Osteocyte (in vitro differentiated cells): ENCODE measurements around the gene IPO4. TPM values are rescaled to one million over a fixed set of nuclear protein-coding genes. Genes with fewer than 3 reads are reported as not detected.

Source experiments
- DNase-seq: peaks from one replicate; pipeline ENCODE4 v3.0.0; 2021; ENCODE audit warnings: mixed read lengths; ENCODE audit not compliant: unreplicated experiment; ENCODE audit errors: extremely low spot score
- H3K27ac Mint-ChIP-seq: one replicate; pipeline ENCODE4 v1.8.0; 2021; ENCODE audit warnings: mild to moderate bottlenecking, mixed read lengths; ENCODE audit not compliant: unreplicated experiment
- H3K27me3 Mint-ChIP-seq: one replicate; pipeline ENCODE4 v1.8.0; 2021; ENCODE audit warnings: mixed read lengths; ENCODE audit not compliant: unreplicated experiment
- H3K36me3 Mint-ChIP-seq: one replicate; pipeline ENCODE4 v1.8.0; 2021; ENCODE audit warnings: mixed read lengths; ENCODE audit not compliant: unreplicated experiment
- H3K4me1 Mint-ChIP-seq: one replicate; pipeline ENCODE4 v1.8.0; 2021; ENCODE audit warnings: mixed read lengths; ENCODE audit not compliant: unreplicated experiment
- H3K4me3 Mint-ChIP-seq: one replicate; pipeline ENCODE4 v1.8.0; 2021; ENCODE audit warnings: mild to moderate bottlenecking, moderate library complexity, mixed read lengths; ENCODE audit not compliant: unreplicated experiment
- H3K9me3 Mint-ChIP-seq: one replicate; pipeline ENCODE4 v1.8.0; 2021; ENCODE audit warnings: mixed read lengths; ENCODE audit not compliant: unreplicated experiment
- microRNA-seq: library from miRNA; unstranded; fragments of <30 nt; microRNA quantifications from one replicate; pipeline ENCODE4 v1.1.0, GENCODE V29; 2020; ENCODE audit not compliant: unreplicated experiment
- total RNA-seq: library from RNA; stranded (reverse); gene quantifications from 2 replicates; pipeline ENCODE4 v1.2.1, GENCODE V29; 2021
- TF ChIP-seq, protein P1 (sequence below): fragments of 200-600 bp; sonication (generic); IDR thresholded peaks from 2 replicates; pipeline ENCODE4 v1.5.0; 2021; ENCODE audit warnings: antibody characterized with exemption, mild to moderate bottlenecking, moderate library complexity

IPO4 gene
- total RNA-seq, 1 donor from 2014 or later, result 36.5 TPM

DNA sequence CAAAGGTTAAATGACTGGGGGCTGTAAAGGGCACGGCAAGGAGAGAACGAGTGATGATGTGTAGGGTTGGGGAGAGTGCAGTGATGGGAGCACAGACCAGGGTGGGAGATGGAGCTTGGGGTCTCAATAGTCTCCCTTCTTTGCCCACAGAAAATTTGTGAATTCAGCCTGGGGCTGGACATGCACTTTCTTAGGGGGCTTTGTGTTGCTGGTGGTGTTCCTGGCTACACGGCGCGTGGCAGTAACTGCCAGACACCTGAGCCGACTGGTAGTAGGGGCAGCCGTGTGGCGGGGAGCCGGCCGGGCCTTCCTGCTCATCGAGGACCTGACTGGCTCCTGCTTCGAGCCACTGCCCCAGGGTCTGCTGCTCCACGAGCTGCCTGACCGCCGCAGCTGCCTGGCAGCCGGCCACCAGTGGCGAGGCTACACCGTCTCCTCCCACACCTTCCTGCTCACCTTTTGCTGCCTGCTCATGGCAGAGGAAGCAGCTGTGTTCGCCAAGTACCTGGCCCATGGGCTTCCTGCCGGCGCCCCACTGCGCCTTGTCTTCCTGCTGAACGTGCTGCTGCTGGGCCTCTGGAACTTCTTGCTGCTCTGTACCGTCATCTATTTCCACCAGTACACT, 56.4 kb downstream of the IPO4 start:
- no peaks in the 10 kb centered on the region for H3K27me3 Mint-ChIP-seq
- H3K4me3 Mint-ChIP-seq, result no peak overlapping the region
- peaks cover 1% of the 10 kb centered on the region for H3K36me3 Mint-ChIP-seq
- TF ChIP-seq, protein P1, sequence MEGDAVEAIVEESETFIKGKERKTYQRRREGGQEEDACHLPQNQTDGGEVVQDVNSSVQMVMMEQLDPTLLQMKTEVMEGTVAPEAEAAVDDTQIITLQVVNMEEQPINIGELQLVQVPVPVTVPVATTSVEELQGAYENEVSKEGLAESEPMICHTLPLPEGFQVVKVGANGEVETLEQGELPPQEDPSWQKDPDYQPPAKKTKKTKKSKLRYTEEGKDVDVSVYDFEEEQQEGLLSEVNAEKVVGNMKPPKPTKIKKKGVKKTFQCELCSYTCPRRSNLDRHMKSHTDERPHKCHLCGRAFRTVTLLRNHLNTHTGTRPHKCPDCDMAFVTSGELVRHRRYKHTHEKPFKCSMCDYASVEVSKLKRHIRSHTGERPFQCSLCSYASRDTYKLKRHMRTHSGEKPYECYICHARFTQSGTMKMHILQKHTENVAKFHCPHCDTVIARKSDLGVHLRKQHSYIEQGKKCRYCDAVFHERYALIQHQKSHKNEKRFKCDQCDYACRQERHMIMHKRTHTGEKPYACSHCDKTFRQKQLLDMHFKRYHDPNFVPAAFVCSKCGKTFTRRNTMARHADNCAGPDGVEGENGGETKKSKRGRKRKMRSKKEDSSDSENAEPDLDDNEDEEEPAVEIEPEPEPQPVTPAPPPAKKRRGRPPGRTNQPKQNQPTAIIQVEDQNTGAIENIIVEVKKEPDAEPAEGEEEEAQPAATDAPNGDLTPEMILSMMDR, result no peak
- no peak overlapping the region for H3K27ac Mint-ChIP-seq
- no peak for DNase-seq
- H3K4me1 Mint-ChIP-seq, result peaks cover 11% of the 10 kb centered on the region
- H3K9me3 Mint-ChIP-seq, result no peaks in the 10 kb centered on the region

DNA sequence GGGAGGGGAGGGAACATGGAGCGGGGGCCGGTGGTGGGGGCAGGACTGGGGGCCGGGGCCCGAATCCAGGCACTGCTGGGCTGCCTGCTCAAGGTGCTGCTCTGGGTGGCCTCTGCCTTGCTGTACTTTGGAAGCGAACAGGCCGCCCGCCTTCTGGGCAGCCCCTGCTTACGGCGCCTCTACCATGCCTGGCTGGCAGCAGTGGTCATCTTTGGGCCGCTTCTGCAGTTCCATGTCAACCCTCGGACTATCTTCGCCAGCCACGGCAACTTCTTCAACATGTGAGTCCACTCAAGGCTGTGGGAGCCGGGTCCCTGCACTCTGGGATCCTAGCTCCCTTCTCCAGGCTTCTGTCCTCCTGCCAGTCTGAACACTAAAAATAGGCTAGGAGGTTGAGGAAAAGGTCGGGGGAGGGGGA, 57.1 kb downstream of the IPO4 start:
- H3K27me3 Mint-ChIP-seq, result no peaks in the 10 kb centered on the region
- H3K4me1 Mint-ChIP-seq, result peaks cover 5% of the 10 kb centered on the region
- no peaks in the 10 kb centered on the region for H3K36me3 Mint-ChIP-seq
- H3K27ac Mint-ChIP-seq, result no peak overlapping the region
- TF ChIP-seq, protein P1, result no peak
- H3K9me3 Mint-ChIP-seq, result no peaks in the 10 kb centered on the region
- H3K4me3 Mint-ChIP-seq, result no peak overlapping the region
- DNase-seq, result no peak

GRCh38 chr14:24130717-24131548, 57.7 kb downstream of the IPO4 start:
- H3K9me3 Mint-ChIP-seq, result no peaks in the 10 kb centered on the region
- peaks cover 3% of the 10 kb centered on the region for H3K4me1 Mint-ChIP-seq
- no peaks in the 10 kb centered on the region for H3K27me3 Mint-ChIP-seq
- TF ChIP-seq, protein P1, result no peak
- H3K36me3 Mint-ChIP-seq, result no peaks in the 10 kb centered on the region
- H3K4me3 Mint-ChIP-seq, result no peak overlapping the region
- DNase-seq, result no peak
- H3K27ac Mint-ChIP-seq, result no peak overlapping the region

GRCh38 chr14:24130380-24130716, 58.3 kb downstream of the IPO4 start, which contains the start of gene FITM1:
TSS of gene FITM1 (plus strand) at chr14:24130659. CDS start at chr14:24131564, 905 bp downstream.
- H3K9me3 Mint-ChIP-seq, result no peaks in the 10 kb centered on the region
- H3K27ac Mint-ChIP-seq, result no peak within 1 kb of the TSS
- no peak within 1 kb of the TSS for H3K4me3 Mint-ChIP-seq
- H3K4me1 Mint-ChIP-seq, result peaks cover 3% of the 10 kb centered on the region
- no peaks in the 10 kb centered on the region for H3K27me3 Mint-ChIP-seq
- DNase-seq, result no peak
- H3K36me3 Mint-ChIP-seq, result no peaks in the 10 kb centered on the region
- TF ChIP-seq, protein P1, result no peak

Small RNAs within 50 kb of the gene (microRNA-seq; reads per million reads assigned to microRNA genes)
- gene MIR7703, result not detected

Other genes starting within 250 kb of the IPO4 start
- gene DHRS4, start 235.0 kb downstream of the IPO4 start, total RNA-seq, result 19.1 and 19.6 TPM in 2 replicates
- 15.9 and 17.1 TPM in 2 replicates for gene DHRS4L2, start 199.9 kb downstream of the IPO4 start, total RNA-seq
- 0.31 and 0.35 TPM in 2 replicates for gene CARMIL3, start 136.8 kb downstream of the IPO4 start, total RNA-seq
- not detected in 2 replicates for gene CPNE6, start 117.3 kb downstream of the IPO4 start, total RNA-seq
- gene PCK2, start 94.5 kb downstream of the IPO4 start, total RNA-seq, result 66.0 and 75.1 TPM in 2 replicates
- gene DCAF11, start 74.0 kb downstream of the IPO4 start, total RNA-seq, result 50.2 and 52.8 TPM in 2 replicates
- gene NRL, start 73.9 kb downstream of the IPO4 start, total RNA-seq, result 1.2 and 1.9 TPM in 2 replicates
- gene FITM1, start 58.2 kb downstream of the IPO4 start, total RNA-seq, result 0.63 and 0.73 TPM in 2 replicates
- gene PSME1, start 52.6 kb downstream of the IPO4 start, total RNA-seq, result 154 and 156 TPM in 2 replicates
- 13.6 and 15.6 TPM in 2 replicates for gene EMC9, start 47.2 kb downstream of the IPO4 start, total RNA-seq
- 86.2 and 91.8 TPM in 2 replicates for gene PSME2, start 42.2 kb downstream of the IPO4 start, total RNA-seq
- gene RNF31, start 41.3 kb downstream of the IPO4 start, total RNA-seq, result 65.9 and 66.5 TPM in 2 replicates
- gene IRF9, start 27.6 kb downstream of the IPO4 start, total RNA-seq, result 58.9 and 62.5 TPM in 2 replicates
- gene REC8, start 16.7 kb downstream of the IPO4 start, total RNA-seq, result 8.1 and 11.5 TPM in 2 replicates
- gene TM9SF1, start 6.6 kb upstream of the IPO4 start, total RNA-seq, result 69.5 and 81.8 TPM in 2 replicates
- gene TSSK4, start 16.9 kb upstream of the IPO4 start, total RNA-seq, result not detected in 2 replicates
- gene CHMP4A, start 24.7 kb upstream of the IPO4 start, total RNA-seq, result 38.1 and 45.3 TPM in 2 replicates
- gene MDP1, start 27.2 kb upstream of the IPO4 start, total RNA-seq, result 23.8 and 25.4 TPM in 2 replicates
- gene NEDD8, start 43.6 kb upstream of the IPO4 start, total RNA-seq, result 158 and 164 TPM in 2 replicates
- gene GMPR2, start 44.1 kb upstream of the IPO4 start, total RNA-seq, result 61.7 and 68.7 TPM in 2 replicates
- 69.2 and 75.7 TPM in 2 replicates for gene TINF2, start 53.8 kb upstream of the IPO4 start, total RNA-seq
- gene TGM1, start 74.4 kb upstream of the IPO4 start, total RNA-seq, result 2.1 and 2.3 TPM in 2 replicates
- gene RABGGTA, start 82.8 kb upstream of the IPO4 start, total RNA-seq, result 26.1 and 30.8 TPM in 2 replicates
- 24.6 and 27.0 TPM in 2 replicates for gene DHRS1, start 111.0 kb upstream of the IPO4 start, total RNA-seq
- gene NOP9, start 111.0 kb upstream of the IPO4 start, total RNA-seq, result 27.8 and 28.2 TPM in 2 replicates
- not detected in 2 replicates for gene CIDEB, start 119.2 kb upstream of the IPO4 start, total RNA-seq
- gene LTB4R2, start 121.3 kb upstream of the IPO4 start, total RNA-seq, result 12.5 and 14.9 TPM in 2 replicates
- 10.0 and 11.3 TPM in 2 replicates for gene LTB4R, start 122.7 kb upstream of the IPO4 start, total RNA-seq
- gene ADCY4, start 146.3 kb upstream of the IPO4 start, total RNA-seq, result 25.3 and 26.5 TPM in 2 replicates
- 0.78 and 1.3 TPM in 2 replicates for gene RIPK3, start 151.2 kb upstream of the IPO4 start, total RNA-seq
- 197 and 223 TPM in 2 replicates for gene NFATC4, start 179.4 kb upstream of the IPO4 start, total RNA-seq
- 39.6 and 40.2 TPM in 2 replicates for gene NYNRIN, start 210.2 kb upstream of the IPO4 start, total RNA-seq
- 5.5 and 6.1 TPM in 2 replicates for gene CBLN3, start 240.9 kb upstream of the IPO4 start, total RNA-seq
- 59.9 and 60.9 TPM in 2 replicates for gene KHNYN, start 241.1 kb upstream of the IPO4 start, total RNA-seq